ENCODE measurements around the gene SLC44A5. TPM values are rescaled to one million over a fixed set of nuclear protein-coding genes. Genes with fewer than 3 reads are reported as not detected.

Gene SLC44A5
- total RNA-seq, 1 donor, result under 0.01 TPM

DNA sequence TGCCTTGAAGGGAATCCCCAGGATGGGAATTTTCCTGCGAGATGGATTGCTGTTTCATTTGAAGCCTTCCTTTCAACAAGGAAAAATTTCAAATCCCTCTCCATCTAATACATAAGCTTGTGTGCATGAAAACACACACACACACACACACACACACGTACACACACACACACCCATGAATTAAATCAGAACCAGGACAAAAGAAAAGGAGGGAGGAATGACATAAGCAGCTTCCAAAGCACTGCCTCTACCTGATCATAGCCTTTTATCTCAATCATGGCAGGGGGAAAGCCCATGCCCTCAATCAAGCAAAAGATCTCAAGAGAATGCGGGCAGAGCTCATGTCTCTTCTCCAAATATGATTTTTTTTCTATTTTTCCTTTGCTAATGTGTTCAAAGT, 139.7 kb downstream of the SLC44A5 start:
- TF ChIP-seq CTCF (IDR thresholded peaks at IDR 0.05; ENCODE audit: insufficient read depth, low read depth, low read length), result no peak
- DNase-seq (ENCODE audit: low read depth), result no peak
- no peak overlapping the region for H3K4me3 ChIP-seq (ENCODE audit: low read depth, low read length)

DNA sequence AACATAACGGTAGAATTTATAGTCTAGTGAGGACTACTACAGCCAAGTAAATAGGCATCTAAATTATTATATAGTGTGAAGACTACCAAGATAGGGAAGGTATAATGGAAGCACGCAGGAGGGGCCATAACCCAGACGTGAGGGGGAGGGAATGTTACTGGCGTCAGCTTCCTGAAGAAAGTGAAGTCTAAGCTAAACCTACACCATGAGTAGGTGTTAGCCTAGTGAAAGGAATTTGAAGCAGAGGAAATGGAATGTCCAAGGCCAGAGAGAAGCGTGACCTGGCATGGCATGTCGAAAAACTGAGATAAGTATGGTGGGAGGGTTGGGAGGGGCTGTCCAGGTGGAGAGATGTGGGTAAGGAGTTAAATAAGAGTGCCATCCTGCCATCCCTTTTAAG, 140.5 kb downstream of the SLC44A5 start:
- no peak overlapping the region for H3K4me3 ChIP-seq (ENCODE audit: low read depth, low read length)
- no peak for TF ChIP-seq CTCF (IDR thresholded peaks at IDR 0.05; ENCODE audit: insufficient read depth, low read depth, low read length)
- no peak for DNase-seq (ENCODE audit: low read depth)

GRCh38 chr1:75469586-75470173, 141.2 kb downstream of the SLC44A5 start:
- no peak for TF ChIP-seq CTCF (IDR thresholded peaks at IDR 0.05; ENCODE audit: insufficient read depth, low read depth, low read length)
- no peak overlapping the region for H3K4me3 ChIP-seq (ENCODE audit: low read depth, low read length)
- no peak for DNase-seq (ENCODE audit: low read depth)

DNA sequence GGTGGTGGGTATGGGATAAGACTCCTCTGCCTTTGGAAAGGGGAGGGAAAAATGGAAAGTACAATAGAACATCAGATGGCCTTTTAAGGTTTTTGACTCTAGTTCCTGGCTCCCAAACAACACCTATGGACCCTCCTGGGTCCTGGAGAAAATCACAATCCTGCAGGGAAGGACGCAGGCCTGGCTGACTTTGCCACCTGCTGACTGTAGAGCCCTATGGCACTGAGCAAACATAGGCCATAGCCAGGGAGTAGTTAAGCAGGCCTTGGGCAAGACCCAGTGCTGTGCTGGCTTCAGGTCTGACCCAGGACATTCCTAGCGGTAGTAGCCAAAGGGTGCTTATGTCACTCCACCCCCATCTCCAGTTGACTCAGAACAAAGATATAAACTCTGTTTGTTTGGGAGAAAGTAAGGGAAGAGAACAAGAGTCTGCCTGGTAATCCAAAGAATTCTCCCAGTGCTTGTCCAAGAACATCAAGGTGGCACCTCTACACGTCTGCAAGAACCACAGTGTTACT, 149.0 kb downstream of the SLC44A5 start:
- H3K4me3 ChIP-seq (ENCODE audit: low read depth, low read length), result no peak overlapping the region
- DNase-seq (ENCODE audit: low read depth), result no peak
- no peak for TF ChIP-seq CTCF (IDR thresholded peaks at IDR 0.05; ENCODE audit: insufficient read depth, low read depth, low read length)

DNA sequence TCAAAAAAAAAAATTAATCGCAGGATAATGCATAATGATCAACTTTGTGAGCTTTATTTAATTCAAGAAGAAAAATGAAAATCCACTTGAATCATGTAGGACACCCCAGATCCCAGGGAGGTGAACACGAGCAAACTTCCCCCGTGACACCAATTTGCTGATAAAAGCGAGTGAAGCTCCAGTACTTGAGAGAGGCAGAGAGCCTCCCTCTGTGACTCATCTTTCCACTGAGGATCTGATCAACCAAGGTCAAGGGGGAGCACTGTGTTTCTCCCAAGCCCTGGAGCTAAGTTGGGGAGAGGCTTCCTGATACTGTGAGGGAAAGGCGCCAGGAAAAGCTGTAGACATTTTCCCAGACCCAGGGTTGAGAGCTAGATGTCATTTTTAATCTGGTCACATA, 160.9 kb downstream of the SLC44A5 start:
- H3K4me3 ChIP-seq (ENCODE audit: low read depth, low read length), result no peak overlapping the region
- no peak for TF ChIP-seq CTCF (IDR thresholded peaks at IDR 0.05; ENCODE audit: insufficient read depth, low read depth, low read length)
- no peak for DNase-seq (ENCODE audit: low read depth)

GRCh38 chr1:75444220-75444619, 166.7 kb downstream of the SLC44A5 start:
- no peak overlapping the region for H3K4me3 ChIP-seq (ENCODE audit: low read depth, low read length)
- no peak for TF ChIP-seq CTCF (IDR thresholded peaks at IDR 0.05; ENCODE audit: insufficient read depth, low read depth, low read length)
- DNase-seq (ENCODE audit: low read depth), result no peak

- TF ChIP-seq CTCF (IDR thresholded peaks at IDR 0.05; ENCODE audit: insufficient read depth, low read depth, low read length), result no peak
- no peak overlapping the region for H3K4me3 ChIP-seq (ENCODE audit: low read depth, low read length)
- no peak for DNase-seq (ENCODE audit: low read depth)
These were observed 170.6 kb downstream of the SLC44A5 start for GRCh38 chr1:75440274-75440673.

Data from fibroblast of villous mesenchyme (primary cell).